Keratinocyte (primary cell): ENCODE measurements around the gene RNF227.

Source experiments
- CTCF ChIP-seq, 3 experiments: IDR thresholded peaks in 1 of 3; conservative IDR thresholded peaks in 1 of 3; optimal IDR thresholded peaks in 1 of 3; 2 replicates in 2 of 3; 3 replicates in 1 of 3; pipeline versions ENCODE3 to v1.5.1; 2011; ENCODE audit warnings: low read length in 3 of 3, mild to moderate bottlenecking in 3 of 3, moderate library complexity in 2 of 3, control low read depth in 1 of 3, inconsistent platforms in 1 of 3; ENCODE audit not compliant: insufficient read depth in 2 of 3; ENCODE audit errors: extremely low read depth in 1 of 3
- EZH2 ChIP-seq: IDR thresholded peaks from one replicate; pipeline ENCODE4 v1.6.1; 2012; ENCODE audit warnings: inconsistent platforms, mild to moderate bottlenecking, low read length, moderate library complexity

DNA sequence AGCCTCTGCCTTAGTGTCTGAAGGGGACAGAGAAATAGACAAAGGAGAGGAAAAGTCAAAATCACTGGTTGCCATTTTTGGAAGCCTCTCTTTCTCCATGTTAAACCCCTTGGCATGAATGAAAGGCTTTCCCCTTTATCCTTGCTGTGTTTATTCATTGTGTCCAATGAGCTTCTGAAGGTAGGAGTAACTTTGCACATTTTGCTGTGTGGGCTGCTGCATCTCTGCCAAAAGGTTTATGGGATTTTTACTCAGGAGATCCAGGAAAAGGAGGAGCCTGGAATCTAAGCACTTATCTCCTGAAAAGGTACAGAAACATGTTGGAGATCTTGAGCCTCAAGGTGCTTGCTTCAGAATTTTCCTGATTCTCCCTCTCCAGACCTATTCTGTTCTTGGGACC, 19.8 kb upstream of the RNF227 start:
- TF ChIP-seq CTCF (optimal IDR thresholded peaks at IDR 0.05 in 1 of 3, IDR thresholded peaks at IDR 0.05 in 1 of 3, conservative IDR thresholded peaks at IDR 0.05 in 1 of 3; ENCODE audit: extremely low read depth in 1 of 3, insufficient read depth in 2 of 3, low read length in 3 of 3) (no peak), EZH2 (no peak)
